H1 (cell line): ENCODE data around the gene RALGAPA2. TPM values are rescaled to one million over a fixed set of nuclear protein-coding genes. Genes with fewer than 3 reads are reported as not detected.

Experiments
- CTCF ChIA-PET: fragments of 300-600 bp; sonication (Branson Sonifier 250); formaldehyde crosslinking; loops from one replicate; lab custom pipeline; 2021; ENCODE audit not compliant: partially characterized antibody; lab: Charles Lee
- POLR2A ChIA-PET: fragments of 300-600 bp; sonication (Branson Sonifier 250); formaldehyde crosslinking; loops from one replicate; lab custom pipeline; 2021; ENCODE audit warnings: inconsistent platforms; ENCODE audit not compliant: partially characterized antibody; lab: Charles Lee
- DNase-seq, 2 experiments: peaks; one replicate each; pipeline versions ENCODE4 v3.0.0 to v3.0.0-alpha.2; 2010 to 2022; ENCODE audit warnings: low spot score in 2 of 2, low read depth in 1 of 2, mixed read lengths in 1 of 2
- FAIRE-seq: peaks from 2 replicates; lab custom pipeline; 2011; peaks lifted over from hg19 to GRCh38; lab: Jason Lieb, UNC
- H2AFZ ChIP-seq: 2 replicates; pipeline ENCODE4 v1.8.1; 2012; ENCODE audit warnings: low read length, inconsistent platforms
- H2AK5ac ChIP-seq: 2 replicates; pipeline ENCODE4 v1.6.1; 2013; ENCODE audit warnings: low read depth, low read length
- H2BK120ac ChIP-seq: replicated peaks from 2 replicates; pipeline ENCODE3; 2013; ENCODE audit warnings: low read depth, low read length, inconsistent platforms
- H2BK12ac ChIP-seq: 2 replicates; pipeline ENCODE4 v1.6.1; 2013; ENCODE audit warnings: low read depth, low read length
- H2BK15ac ChIP-seq: 2 replicates; pipeline ENCODE4 v1.6.1; 2013; ENCODE audit warnings: low read length
- H2BK20ac ChIP-seq: 2 replicates; pipeline ENCODE4 v1.6.1; 2013; ENCODE audit warnings: low read length
- H2BK5ac ChIP-seq: 2 replicates; pipeline ENCODE4 v1.6.1; 2013; ENCODE audit warnings: low read depth, low read length
- H3K14ac ChIP-seq: 2 replicates; pipeline ENCODE4 v1.6.1; 2013; ENCODE audit warnings: inconsistent platforms; ENCODE audit not compliant: insufficient read length
- H3K18ac ChIP-seq: 2 replicates; pipeline ENCODE4 v1.6.1; 2013; ENCODE audit warnings: low read length; ENCODE audit errors: extremely low read depth
- H3K23ac ChIP-seq: 2 replicates; pipeline ENCODE4 v1.6.1; 2013; ENCODE audit warnings: inconsistent platforms; ENCODE audit not compliant: insufficient read length
- H3K23me2 ChIP-seq: 2 replicates; pipeline ENCODE4 v1.6.1; 2013; ENCODE audit warnings: low read depth, low read length
- H3K27ac ChIP-seq: 2 replicates; pipeline ENCODE4 v1.6.1; 2011; ENCODE audit warnings: low read depth, low read length, inconsistent platforms
- H3K27me3 ChIP-seq, 4 experiments: replicated peaks in 1 of 4; 1 replicate in 1 of 4; 2 replicates in 3 of 4; pipeline versions ENCODE4 v1.6.1 to v1.8.1; 2011 to 2013; ENCODE audit warnings: low read length in 3 of 4, mild to moderate bottlenecking in 3 of 4, inconsistent platforms in 2 of 4, mixed read lengths in 2 of 4, moderate library complexity in 1 of 4; ENCODE audit not compliant: control insufficient read depth in 3 of 4, insufficient read depth in 3 of 4; ENCODE audit errors: extremely low read depth in 1 of 4
- H3K36me3 ChIP-seq, 4 experiments: 2 replicates each; pipeline versions ENCODE4 v1.6.1 to v1.8.1; 2011 to 2013; ENCODE audit warnings: mild to moderate bottlenecking in 4 of 4, low read length in 3 of 4, moderate library complexity in 2 of 4, control low read depth in 1 of 4, inconsistent platforms in 1 of 4; ENCODE audit not compliant: insufficient read depth in 4 of 4, control insufficient read depth in 2 of 4
- H3K4ac ChIP-seq: replicated peaks from 2 replicates; pipeline ENCODE3; 2013; ENCODE audit warnings: low read length, low read depth, mixed read lengths, inconsistent platforms; ENCODE audit not compliant: insufficient read length
- H3K4me1 ChIP-seq, 4 experiments: replicated peaks in 1 of 4; 1 replicate in 1 of 4; 2 replicates in 3 of 4; pipeline versions ENCODE4 v1.6.1 to v1.8.1; 2011 to 2013; ENCODE audit warnings: low read length in 3 of 4, inconsistent platforms in 2 of 4, mixed read lengths in 1 of 4; ENCODE audit not compliant: insufficient read depth in 4 of 4, control insufficient read depth in 3 of 4
- H3K4me2 ChIP-seq, 2 experiments: 2 replicates each; pipeline versions ENCODE4 v1.6.1 to v1.8.1; 2011 to 2013; ENCODE audit warnings: low read depth in 2 of 2, low read length in 2 of 2, control low read depth in 1 of 2, inconsistent platforms in 1 of 2, mild to moderate bottlenecking in 1 of 2; ENCODE audit not compliant: insufficient read depth in 1 of 2
- H3K4me3 ChIP-seq, 4 experiments: fragments of 200-600, 300-600 bp in 1 of 4; sonication (generic), shearing (Covaris generic), sonication (Bioruptor Twin) in 1 of 4; 2 replicates each; pipeline versions ENCODE4 v1.5.1 to v1.8.1; 2011 to 2016; ENCODE audit warnings: low read length in 4 of 4, low read depth in 3 of 4, control low read depth in 2 of 4, inconsistent platforms in 2 of 4, mild to moderate bottlenecking in 2 of 4, mixed read lengths in 1 of 4, moderate library complexity in 1 of 4; ENCODE audit not compliant: insufficient read depth in 2 of 4; ENCODE audit errors: extremely low read depth in 1 of 4
- H3K56ac ChIP-seq: replicated peaks from 2 replicates; pipeline ENCODE3; 2013; ENCODE audit warnings: low read depth, mild to moderate bottlenecking, mixed read lengths, low read length, inconsistent platforms; ENCODE audit not compliant: insufficient read length
- H3K79me1 ChIP-seq: 2 replicates; pipeline ENCODE4 v1.6.1; 2013; ENCODE audit warnings: low read depth, low read length, control low read depth
- H3K79me2 ChIP-seq, 2 experiments: 2 replicates each; pipeline versions ENCODE4 v1.6.1 to v1.8.1; 2012 to 2013; ENCODE audit warnings: low read length in 2 of 2, mild to moderate bottlenecking in 2 of 2, inconsistent platforms in 1 of 2; ENCODE audit not compliant: insufficient read depth in 2 of 2, control insufficient read depth in 1 of 2
- H3K9ac ChIP-seq, 4 experiments: replicated peaks in 1 of 4; 1 replicate in 1 of 4; 2 replicates in 3 of 4; pipeline versions ENCODE4 v1.6.1 to v1.8.1; 2011 to 2013; ENCODE audit warnings: low read depth in 3 of 4, low read length in 3 of 4, control low read depth in 2 of 4, mild to moderate bottlenecking in 2 of 4, moderate library complexity in 2 of 4, inconsistent platforms in 1 of 4; ENCODE audit errors: extremely low read depth in 1 of 4
- H3K9me3 ChIP-seq, 2 experiments: 2 replicates each; pipeline versions ENCODE4 v1.6.1 to v1.8.1; 2012 to 2013; ENCODE audit warnings: mild to moderate bottlenecking in 2 of 2, moderate library complexity in 2 of 2, control low read depth in 1 of 2, inconsistent platforms in 1 of 2, low read depth in 1 of 2, low read length in 1 of 2, mixed read lengths in 1 of 2; ENCODE audit not compliant: insufficient read depth in 2 of 2
- H4K20me1 ChIP-seq, 2 experiments: replicated peaks in 1 of 2; 2 replicates each; pipeline versions ENCODE3 to v1.8.1; 2011 to 2013; ENCODE audit warnings: inconsistent platforms in 2 of 2, low read length in 2 of 2, mild to moderate bottlenecking in 1 of 2; ENCODE audit not compliant: insufficient read depth in 2 of 2, control insufficient read depth in 1 of 2
- H4K5ac ChIP-seq: 2 replicates; pipeline ENCODE4 v1.6.1; 2013; ENCODE audit warnings: low read length, low read depth, mixed read lengths, inconsistent platforms; ENCODE audit not compliant: insufficient read length
- H4K8ac ChIP-seq: 2 replicates; pipeline ENCODE4 v1.8.0; 2013; ENCODE audit warnings: mild to moderate bottlenecking, moderate library complexity, low read length, inconsistent platforms; ENCODE audit not compliant: insufficient read depth; ENCODE audit errors: extremely low read depth
- H4K91ac ChIP-seq: replicated peaks from 2 replicates; pipeline ENCODE3; 2013; ENCODE audit warnings: low read length, mixed read lengths, inconsistent platforms; ENCODE audit not compliant: insufficient read length
- RFX5 ChIP-seq: IDR thresholded peaks from 2 replicates; pipeline ENCODE4 v1.6.1; 2011; ENCODE audit warnings: low read depth, low read length, improper control_type of control experiment, borderline replicate concordance
- WGBS, 2 experiments: shearing (Covaris generic) in 1 of 2; methylation state at CpG; one replicate each; pipeline versions ENCODE4 v1.1.6 to v1.1.7; 2013 to 2015; ENCODE audit warnings: low lambda C conversion rate in 2 of 2, mixed read lengths in 2 of 2, inconsistent platforms in 1 of 2, low coverage in 1 of 2, missing lambda C conversion rate in 1 of 2; ENCODE audit not compliant: insufficient replicate concordance in 2 of 2, insufficient coverage in 1 of 2, insufficient read length in 1 of 2; ENCODE audit errors: extremely low coverage in 1 of 2, missing lambda C conversion rate in 1 of 2; 5-methylcytosine and 5-hydroxymethylcytosine counted together
- polyA plus RNA-seq, 7 experiments: library from polyadenylated mRNA; depleted of rRNA in 3 of 7; stranded (reverse) in 5 of 7; unstranded in 2 of 7; fragments of >200 nt in 5 of 7; fragments of 200-250 nt in 2 of 7; gene quantifications; 1 replicate in 5 of 7; 2 replicates in 1 of 7; 4 replicates in 1 of 7; pipeline versions ENCODE4 v1.2.1 to v1.2.3, GENCODE V29; 2011 to 2013; ENCODE audit warnings: missing spikeins in 2 of 7, mixed read lengths in 2 of 7
- total RNA-seq: library from RNA; stranded (reverse); fragmentation: NEBNext Ultra II Directional; extraction: Animal tissue kit (Norgen Biotek cat#: 25700); gene quantifications from 2 replicates; pipeline ENCODE4 v1.2.1, GENCODE V29; 2021

RALGAPA2 gene
- total and polyA plus RNA-seq, 2 of the 8 experiments (the other 6 are each of a cell fraction or from before 2014, with no cell fraction given), result 5.1 to 25.5 TPM

GRCh38 chr20:20513720-20514119 lies 198.7 kb downstream of the RALGAPA2 start:
- Histone ChIP-seq H3K79me1 (no peaks in the 10 kb centered on the region), H3K4ac (no peak overlapping the region), H3K4me2 (no peak overlapping the region), H2BK5ac (no peak overlapping the region; the same call in 1 of the 2 replicates), H3K9ac (no peak overlapping the region), H3K36me3 (peaks cover 0 to 27% (median 10%) of the 10 kb centered on the region in 4 experiments; a peak in 6 of 8 replicates), H3K23me2 (no peaks in the 10 kb centered on the region), H3K79me2 (no peaks in the 10 kb centered on the region), H2BK12ac (no peak overlapping the region), H2AK5ac (no peak overlapping the region), H4K8ac (no peak overlapping the region), H3K27ac (no peak overlapping the region), H2BK20ac (no peak overlapping the region), H4K91ac (no peak overlapping the region), H4K5ac (no peak overlapping the region), H3K4me3 (no peak overlapping the region), H3K56ac (no peak overlapping the region), H2BK120ac (no peak overlapping the region), H3K27me3 (no peaks in the 10 kb centered on the region), H3K18ac (no peak overlapping the region), H3K4me1 (no peaks in the 10 kb centered on the region), H4K20me1 (no peaks in the 10 kb centered on the region), H2BK15ac (no peak overlapping the region), H3K14ac (no peak overlapping the region), H3K9me3 (peaks cover 16 to 17% of the 10 kb centered on the region in 2 experiments), H3K23ac (no peak overlapping the region), H2AFZ (no peak overlapping the region)
- no peak for DNase-seq
- POLR2A ChIA-PET, result no interaction called here
- FAIRE-seq, result no peak
- TF ChIP-seq RFX5, result no peak
- CTCF ChIA-PET, result interaction anchor here (0.6 to 1.1 kb wide), 2 partner anchors 23 to 50 kb away, joined by 3 read pairs; no protein-coding TSS in a partner anchor
- 92% methylated on average over 1 of the region's 1 CpG; no CpG with 5 or more reads in 1 of the 2 experiments for WGBS, 2 experiments
